ENCODE data around the gene MED15.
"Not testable (repeated sequence)": the region's sequence is repeated elsewhere in the genome, so short reads cannot be mapped to it uniquely, and the experiment has no call there.

MED15 gene

DNA sequence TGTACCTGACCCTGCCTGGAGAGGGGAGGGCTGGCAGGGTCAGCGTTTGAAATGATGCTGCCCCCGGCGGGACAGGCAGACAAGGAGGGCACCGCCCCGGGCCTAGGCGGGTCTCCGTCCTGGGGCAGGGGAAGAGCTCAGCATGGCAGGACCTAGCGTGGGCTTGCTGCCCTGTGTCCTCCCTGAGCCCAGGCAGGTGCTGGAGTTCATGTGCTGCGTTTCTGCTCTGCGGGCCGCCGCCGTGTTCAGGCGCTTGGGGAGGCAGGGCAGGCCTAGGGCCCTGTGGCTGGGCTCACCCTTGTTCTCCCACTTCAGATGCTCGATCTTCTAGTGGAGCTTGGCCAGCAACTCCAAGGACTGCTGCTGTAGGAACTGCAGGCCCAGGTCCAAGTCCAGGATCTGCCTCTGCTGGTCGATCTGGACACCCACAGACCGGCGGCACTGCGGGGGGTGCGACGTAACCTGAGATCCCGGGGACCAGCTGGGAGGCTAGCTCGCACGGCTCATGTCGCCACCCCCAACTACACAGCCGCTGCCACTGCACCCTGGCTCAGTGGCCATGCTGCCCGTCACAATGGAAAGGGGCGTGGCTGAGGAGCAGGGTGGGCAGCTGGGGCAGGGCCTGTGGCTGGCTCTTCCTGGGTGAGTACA is 84.4 kb downstream of the MED15 start:
- Mint-ChIP-seq H3K4me3 (no peak overlapping the region), H3K27ac (peak overlapping the region in 1 of 2 donors; percentile 38), H3K9me3 (no peaks in the 10 kb centered on the region), H3K4me1 (peaks cover 17% of the 10 kb centered on the region), H3K27me3 (no peaks in the 10 kb centered on the region)
- DNase-seq = no peak
- no peak for ATAC-seq

DNA sequence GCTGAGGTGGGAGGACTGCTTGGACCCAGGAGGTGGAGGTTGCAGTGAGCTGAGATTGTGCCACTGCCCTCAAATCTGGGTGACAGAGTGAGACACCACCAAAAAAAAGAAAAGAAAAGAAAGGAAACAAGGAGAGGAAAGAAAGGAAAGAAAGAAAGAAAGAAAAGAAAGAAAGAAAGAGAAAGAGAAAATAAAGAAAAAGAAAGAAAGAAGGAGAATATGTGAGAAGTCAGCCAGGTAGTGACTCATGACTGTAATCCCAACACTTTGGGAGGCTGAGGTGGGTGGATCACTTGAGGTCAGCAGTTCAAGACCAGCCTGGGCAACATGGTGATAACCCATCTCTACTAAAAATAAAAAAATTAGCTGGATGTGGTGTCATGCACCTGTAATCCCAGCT is 86.6 kb downstream of the MED15 start:
- DNase-seq, H3K4me3 Mint-ChIP-seq, H3K27ac Mint-ChIP-seq: not testable (repeated sequence)

DNA sequence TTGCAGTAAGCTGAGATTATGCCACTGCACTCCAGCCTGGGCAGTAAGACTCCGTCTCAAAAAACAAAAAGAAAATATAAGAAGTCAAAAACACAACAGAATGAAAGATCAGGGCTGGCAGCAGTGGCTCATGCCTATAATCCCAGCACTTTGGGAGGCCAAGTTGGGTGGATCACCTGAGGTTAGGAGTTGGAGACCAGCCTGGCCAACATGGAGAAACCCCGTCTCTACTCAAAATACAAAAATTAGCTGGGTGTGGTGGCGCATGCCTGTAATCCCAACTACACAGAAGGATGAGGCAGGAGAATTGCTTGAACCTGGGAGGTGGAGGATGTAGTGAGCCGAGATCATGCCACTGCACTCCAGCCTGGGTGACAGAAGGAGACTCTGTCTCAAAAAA is 87.1 kb downstream of the MED15 start:
- H3K4me1 Mint-ChIP-seq = peaks cover 17% of the 10 kb centered on the region
- H3K4me3 Mint-ChIP-seq, DNase-seq, H3K27me3 Mint-ChIP-seq, H3K9me3 Mint-ChIP-seq, ATAC-seq: not testable (repeated sequence)
- peak overlapping the region in 1 of 2 donors; percentile 58 for H3K27ac Mint-ChIP-seq

More for the DNA sequence above, 86.6 kb downstream of the MED15 start:
- peaks cover 17% of the 10 kb centered on the region for H3K4me1 Mint-ChIP-seq
- not testable (repeated sequence) for H3K9me3 Mint-ChIP-seq, ATAC-seq, H3K27me3 Mint-ChIP-seq

DNA sequence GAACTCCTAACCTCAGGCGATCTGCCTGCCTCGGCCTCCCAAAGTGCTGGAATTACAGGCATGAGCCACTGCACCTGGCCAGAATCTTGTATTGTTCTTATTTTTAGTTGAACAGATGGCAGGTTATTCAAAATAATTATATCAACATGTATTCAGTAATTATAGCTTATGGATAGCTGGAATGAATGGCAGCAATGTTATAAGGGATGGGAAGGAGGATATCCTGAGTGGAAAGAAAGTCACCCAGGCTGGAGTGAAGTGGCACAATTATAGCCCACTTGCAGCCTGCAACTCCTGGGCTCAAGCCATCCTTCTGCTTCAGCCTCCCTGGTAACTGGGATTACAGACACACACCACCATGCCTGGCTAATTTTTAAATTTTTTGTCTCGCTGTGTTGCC is 88.1 kb downstream of the MED15 start:
- no peak for ATAC-seq

DNA sequence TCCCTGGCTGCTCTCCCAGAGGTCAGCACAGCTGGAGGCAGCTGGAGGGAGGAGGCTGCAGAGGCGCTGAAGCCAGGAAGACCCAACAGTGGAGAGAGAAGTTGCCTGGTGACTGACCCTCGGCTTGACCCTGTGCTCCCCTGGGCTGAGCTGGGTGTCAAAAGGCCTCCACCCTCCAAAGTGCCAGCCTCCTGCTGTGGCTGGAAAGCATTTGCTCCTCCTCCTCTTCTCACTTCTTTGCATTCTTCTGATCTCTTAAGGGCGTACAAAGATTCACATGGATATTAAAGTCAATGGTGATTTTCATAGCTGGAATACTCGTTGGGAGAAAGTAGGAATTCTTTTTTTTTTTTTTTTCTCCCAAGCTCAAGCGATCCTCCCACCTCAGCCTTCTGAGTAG is 91.7 kb downstream of the MED15 start:
- no peaks in the 10 kb centered on the region for H3K9me3 Mint-ChIP-seq
- ATAC-seq (no peak), DNase-seq (no peak)
- peaks cover 3% of the 10 kb centered on the region for H3K4me1 Mint-ChIP-seq
- no peak overlapping the region for H3K27ac Mint-ChIP-seq
- H3K27me3 Mint-ChIP-seq = no peaks in the 10 kb centered on the region
- no peak overlapping the region for H3K4me3 Mint-ChIP-seq

More for the DNA sequence above, 88.1 kb downstream of the MED15 start:
- Mint-ChIP-seq H3K4me3 (no peak overlapping the region), H3K27ac (no peak overlapping the region), H3K4me1 (peaks cover 17% of the 10 kb centered on the region), H3K9me3 (no peaks in the 10 kb centered on the region), H3K27me3 (no peaks in the 10 kb centered on the region)
- DNase-seq = no peak

DNA sequence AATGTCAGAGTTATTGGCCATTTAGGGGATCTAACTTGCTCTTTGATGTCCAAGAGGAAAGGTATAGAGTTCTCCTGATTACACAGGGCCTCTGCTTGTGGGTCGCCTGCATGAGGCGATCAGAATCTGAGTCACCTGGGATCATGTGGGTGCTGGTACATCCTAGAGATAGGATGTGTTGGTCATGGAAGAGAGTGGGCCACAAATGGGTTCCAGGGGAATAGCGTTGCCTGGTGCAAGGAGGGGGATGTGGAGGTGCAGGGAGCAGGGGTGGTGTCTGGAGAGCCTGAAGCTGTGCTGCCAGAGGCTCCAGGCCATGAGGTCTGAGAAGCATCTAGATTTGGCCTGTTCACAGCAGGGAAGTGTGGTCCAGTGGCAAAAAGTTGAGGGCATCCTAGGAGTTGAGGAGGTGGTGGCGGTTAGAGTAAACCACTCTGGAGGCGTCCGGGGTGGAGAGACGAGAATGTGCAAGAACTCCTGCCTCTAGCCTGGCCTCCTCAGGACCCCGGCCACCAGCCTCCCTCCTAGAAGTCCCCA is 92.8 kb downstream of the MED15 start:
- DNase-seq (no peak), ATAC-seq (no peak)
- Mint-ChIP-seq H3K27ac (no peak overlapping the region), H3K9me3 (no peaks in the 10 kb centered on the region), H3K4me3 (no peak overlapping the region), H3K27me3 (no peaks in the 10 kb centered on the region), H3K4me1 (peaks cover 7% of the 10 kb centered on the region)

DNA sequence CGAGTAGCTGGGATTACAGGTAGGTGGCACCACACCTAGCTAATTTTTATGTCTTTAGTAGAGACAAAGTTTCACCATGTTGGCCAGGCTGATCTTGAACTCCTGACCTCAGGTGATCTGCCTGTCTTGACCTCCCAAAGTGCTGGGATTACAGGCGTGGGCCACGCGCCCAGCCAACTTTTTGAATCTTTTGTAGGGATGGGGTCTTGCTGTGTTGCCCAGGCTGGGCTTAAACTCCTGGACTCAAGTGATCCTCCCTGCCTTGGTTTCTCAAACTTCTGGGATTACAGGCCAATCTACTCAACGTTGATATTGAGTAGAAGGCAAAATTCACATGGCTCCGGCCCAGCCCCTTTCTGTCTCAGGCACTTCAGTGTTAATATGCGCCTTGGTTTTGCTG is 93.9 kb downstream of the MED15 start:
- Mint-ChIP-seq H3K9me3 (no peaks in the 10 kb centered on the region), H3K4me1 (peaks cover 18% of the 10 kb centered on the region), H3K27ac (no peak overlapping the region), H3K4me3 (no peak overlapping the region), H3K27me3 (no peaks in the 10 kb centered on the region)
- no peak for DNase-seq
- no peak for ATAC-seq

DNA sequence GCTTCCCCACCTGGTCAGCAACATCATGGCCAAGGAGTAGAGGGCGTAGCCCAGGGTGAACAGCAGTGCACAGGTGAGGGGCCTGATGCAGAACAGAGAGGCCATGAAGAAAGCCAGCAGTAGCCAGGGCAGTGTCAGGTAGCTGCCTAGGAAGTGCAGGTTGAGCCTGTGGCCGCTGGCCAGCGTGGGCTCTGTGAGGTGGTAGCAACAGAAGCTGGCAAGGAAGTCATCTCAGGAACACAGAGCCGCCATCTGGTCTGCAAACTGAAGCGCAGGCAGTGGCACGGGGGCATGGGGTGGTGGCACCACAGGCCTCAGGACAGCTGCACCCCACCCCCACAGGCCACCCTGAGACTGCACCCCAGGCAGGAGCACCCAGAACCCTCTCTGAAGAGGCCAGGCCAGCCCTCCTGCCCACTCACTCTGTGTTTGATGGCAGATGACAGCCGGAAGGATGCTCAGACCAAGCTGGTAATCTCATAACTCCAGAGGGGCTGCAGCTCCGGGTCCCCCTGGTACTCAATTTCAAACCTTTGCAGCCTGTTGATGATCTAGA is 95.3 kb downstream of the MED15 start:
- Mint-ChIP-seq H3K4me1 (peaks cover 32% of the 10 kb centered on the region), H3K9me3 (no peaks in the 10 kb centered on the region), H3K27me3 (no peaks in the 10 kb centered on the region), H3K27ac (no peak overlapping the region), H3K4me3 (no peak overlapping the region)
- ATAC-seq = no peak
- no peak for DNase-seq

DNA sequence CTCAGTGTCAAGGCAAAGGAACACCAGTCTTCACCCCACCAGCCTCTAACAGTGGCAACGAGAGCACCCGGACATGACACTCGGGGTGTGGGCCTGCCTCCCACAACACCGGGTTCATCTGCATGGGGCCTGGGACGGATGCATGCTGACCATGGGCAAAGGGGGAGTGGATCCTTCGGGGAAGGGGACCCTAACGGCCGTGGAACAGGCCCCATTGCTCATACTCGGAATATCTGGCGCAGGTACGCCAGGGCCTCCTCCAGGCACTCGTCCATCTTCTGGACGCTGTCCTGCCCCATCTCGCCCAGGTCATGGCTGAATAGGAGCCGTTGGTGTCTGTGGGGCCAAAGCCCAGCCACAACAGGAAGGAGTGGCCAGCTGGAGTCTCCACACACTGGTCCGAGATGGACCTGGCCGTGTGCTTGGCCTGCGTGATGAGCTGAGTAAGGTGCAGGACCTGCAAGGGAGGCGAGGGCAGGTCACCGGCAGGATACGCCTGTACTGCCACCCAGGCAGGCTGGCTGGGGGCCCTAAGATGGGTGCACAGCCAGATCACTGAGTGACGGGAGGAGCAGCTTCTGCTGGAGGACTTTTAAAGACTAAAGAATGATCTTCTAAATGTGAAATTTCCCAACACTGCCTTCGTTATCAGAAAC is 96.8 kb downstream of the MED15 start:
- ATAC-seq (no peak), DNase-seq (no peak)
- Mint-ChIP-seq H3K4me3 (no peak overlapping the region), H3K27me3 (no peaks in the 10 kb centered on the region), H3K27ac (no peak overlapping the region), H3K4me1 (peaks cover 33% of the 10 kb centered on the region), H3K9me3 (no peaks in the 10 kb centered on the region)

DNA sequence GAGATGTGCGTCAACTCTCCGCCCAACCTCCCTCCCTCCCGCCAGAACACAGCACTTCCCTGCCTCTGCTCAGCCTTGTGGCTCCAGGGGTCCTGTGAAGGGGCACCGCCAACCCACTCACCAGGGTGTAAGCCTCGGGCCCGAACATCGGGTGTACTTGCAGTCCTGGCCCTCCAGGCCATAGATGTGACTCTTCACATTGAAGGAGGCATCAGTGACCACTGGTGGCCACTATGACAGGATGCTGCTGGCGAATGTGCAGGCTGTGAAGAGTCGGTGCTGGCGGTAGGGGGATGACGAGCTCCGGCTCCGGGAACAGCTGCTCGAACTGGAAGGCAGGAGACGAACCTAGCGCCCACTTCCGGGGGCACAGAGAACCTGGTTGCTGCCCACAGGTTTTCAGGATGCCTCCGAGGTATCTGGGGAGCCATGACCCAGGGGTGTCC is 97.4 kb downstream of the MED15 start:
- DNase-seq = no peak
- H3K9me3 Mint-ChIP-seq = no peaks in the 10 kb centered on the region
- H3K27ac Mint-ChIP-seq = peak overlapping the region in 1 of 2 donors; percentile 66
- H3K4me1 Mint-ChIP-seq = peaks cover 33% of the 10 kb centered on the region
- no peak for ATAC-seq
- H3K4me3 Mint-ChIP-seq = no peak overlapping the region
- no peaks in the 10 kb centered on the region for H3K27me3 Mint-ChIP-seq

DNA sequence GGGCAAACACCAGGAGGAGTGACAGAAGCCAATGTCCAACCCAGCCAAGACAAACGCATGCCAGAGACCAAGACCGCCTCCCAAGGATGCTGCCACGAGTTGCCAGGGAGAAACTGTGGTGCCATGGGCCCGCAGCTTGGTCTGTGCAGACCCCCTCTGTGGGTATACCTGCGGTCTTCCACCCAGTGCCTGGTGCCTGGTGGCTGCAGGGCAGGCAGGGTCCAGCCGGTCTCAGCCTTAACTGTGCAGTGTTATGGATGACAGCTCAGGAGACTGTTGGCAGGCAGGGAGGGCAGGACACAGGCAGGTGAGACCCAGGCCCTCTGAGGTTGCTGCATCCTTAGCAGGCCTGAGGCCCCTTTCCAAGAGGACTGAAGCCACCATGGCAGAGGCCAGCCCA is 97.9 kb downstream of the MED15 start:
- no peak for DNase-seq
- H3K27ac Mint-ChIP-seq = peak overlapping the region in 1 of 2 donors; percentile 66
- no peak for ATAC-seq
- H3K4me1 Mint-ChIP-seq = peaks cover 35% of the 10 kb centered on the region
- H3K9me3 Mint-ChIP-seq = no peaks in the 10 kb centered on the region
- no peaks in the 10 kb centered on the region for H3K27me3 Mint-ChIP-seq
- H3K4me3 Mint-ChIP-seq = no peak overlapping the region

DNA sequence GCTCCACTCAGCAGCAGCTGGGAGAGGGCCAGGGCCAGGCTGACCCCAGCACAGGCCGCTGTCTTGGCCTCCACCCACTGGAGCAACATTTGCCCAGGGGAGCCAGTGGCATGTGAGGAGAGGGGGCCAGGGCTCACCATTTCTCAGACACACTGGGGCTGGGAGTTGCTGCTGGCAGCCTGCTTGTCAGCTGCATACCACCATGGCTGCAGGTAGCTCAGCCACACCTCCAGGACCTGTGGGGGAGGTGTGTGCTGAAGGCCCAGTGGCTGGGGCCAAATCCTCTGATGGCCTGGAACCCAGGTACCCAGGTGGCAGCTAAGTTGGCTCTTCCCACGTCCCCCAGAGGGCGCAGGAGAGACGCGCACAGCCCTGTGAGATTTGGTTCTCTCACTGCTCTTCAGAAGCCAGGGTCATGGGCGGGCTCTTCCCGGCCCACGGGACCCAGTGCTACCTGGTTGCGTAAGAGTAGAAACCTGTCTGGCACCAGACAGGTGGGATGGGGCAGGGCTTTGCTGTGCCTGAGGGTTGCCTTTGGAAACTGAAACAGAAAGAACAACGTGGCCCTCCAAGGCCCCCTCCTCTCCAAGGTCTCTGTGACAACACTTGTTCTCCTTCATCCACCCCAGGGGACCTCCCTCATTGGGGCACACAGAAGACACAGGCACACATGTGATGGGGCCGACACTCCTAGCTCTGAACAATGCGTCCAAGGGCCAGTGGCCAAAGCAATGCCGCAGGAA is 98.8 kb downstream of the MED15 start:
- DNase-seq (peak; percentile 62 to 71), ATAC-seq (peak; percentile 91)
- Mint-ChIP-seq H3K27me3 (no peaks in the 10 kb centered on the region), H3K9me3 (no peaks in the 10 kb centered on the region), H3K27ac (peak overlapping the region in 1 of 2 donors; percentile 54), H3K4me3 (no peak overlapping the region), H3K4me1 (peaks cover 43% of the 10 kb centered on the region)

DNA sequence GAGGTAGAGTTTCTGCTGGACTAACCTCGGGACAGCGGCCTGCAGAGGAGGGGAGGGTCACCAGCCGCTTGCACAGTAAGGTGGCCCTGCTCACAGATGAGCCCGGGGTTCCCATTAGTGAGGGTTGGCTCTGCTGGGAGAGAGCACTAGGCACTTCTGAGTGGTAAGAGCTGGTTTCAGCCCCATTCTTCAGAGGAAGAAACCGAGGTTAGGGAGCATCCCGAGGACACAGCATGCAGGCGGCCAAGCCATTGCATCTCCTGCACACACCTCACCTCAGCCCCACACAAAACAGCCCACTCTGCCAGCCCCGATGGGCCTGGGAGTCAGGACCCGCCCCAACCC is 99.3 kb downstream of the MED15 start:
- H3K27ac Mint-ChIP-seq = no peak overlapping the region
- ATAC-seq = peak; percentile 6

DNA sequence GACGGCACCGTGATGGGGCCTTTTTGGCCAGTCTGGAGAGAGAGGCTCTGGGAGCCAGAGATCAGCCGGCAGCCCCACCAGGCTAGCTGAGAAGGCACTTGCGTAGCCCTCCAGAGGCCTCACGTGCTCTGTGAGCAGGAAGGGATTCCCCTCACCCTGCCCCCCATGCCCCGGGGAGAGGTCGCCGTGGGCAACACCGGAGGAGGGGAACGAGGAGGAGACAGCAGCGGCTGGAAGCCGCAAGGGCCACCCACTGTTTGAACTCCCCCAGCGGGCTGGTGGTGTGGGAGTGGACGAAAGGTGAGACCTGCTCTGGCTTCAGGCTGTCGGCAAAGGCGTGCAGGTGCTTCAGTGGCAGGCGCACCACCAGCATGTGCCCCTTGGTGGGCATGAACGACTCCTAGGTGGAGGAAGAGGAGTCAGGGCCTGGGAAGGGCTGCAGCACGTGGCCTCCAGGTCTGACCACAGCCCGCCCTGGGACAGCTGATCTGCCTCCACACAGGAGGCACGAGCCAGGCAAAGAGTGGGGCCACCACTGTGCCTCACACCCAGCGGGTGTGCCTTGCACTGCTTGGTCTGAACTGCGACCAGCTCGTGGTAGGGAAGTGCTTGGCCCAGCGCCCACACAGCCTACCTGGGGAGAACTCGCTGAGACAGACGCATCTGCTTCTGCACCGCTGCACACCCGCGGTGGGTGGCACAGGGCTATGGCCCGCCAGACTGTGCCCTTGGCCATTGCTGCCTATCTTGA is 99.9 kb downstream of the MED15 start:
- no peaks in the 10 kb centered on the region for H3K27me3 Mint-ChIP-seq
- H3K4me3 Mint-ChIP-seq = no peak overlapping the region
- H3K4me1 Mint-ChIP-seq = peaks cover 54% of the 10 kb centered on the region
- ATAC-seq (no peak), DNase-seq (no peak)
- H3K27ac Mint-ChIP-seq = no peak overlapping the region
- no peaks in the 10 kb centered on the region for H3K9me3 Mint-ChIP-seq

More for the DNA sequence above, 99.3 kb downstream of the MED15 start:
- H3K9me3 Mint-ChIP-seq = no peaks in the 10 kb centered on the region
- H3K4me3 Mint-ChIP-seq = no peak overlapping the region
- no peaks in the 10 kb centered on the region for H3K27me3 Mint-ChIP-seq
- peaks cover 49% of the 10 kb centered on the region for H3K4me1 Mint-ChIP-seq
- no peak for DNase-seq

DNA sequence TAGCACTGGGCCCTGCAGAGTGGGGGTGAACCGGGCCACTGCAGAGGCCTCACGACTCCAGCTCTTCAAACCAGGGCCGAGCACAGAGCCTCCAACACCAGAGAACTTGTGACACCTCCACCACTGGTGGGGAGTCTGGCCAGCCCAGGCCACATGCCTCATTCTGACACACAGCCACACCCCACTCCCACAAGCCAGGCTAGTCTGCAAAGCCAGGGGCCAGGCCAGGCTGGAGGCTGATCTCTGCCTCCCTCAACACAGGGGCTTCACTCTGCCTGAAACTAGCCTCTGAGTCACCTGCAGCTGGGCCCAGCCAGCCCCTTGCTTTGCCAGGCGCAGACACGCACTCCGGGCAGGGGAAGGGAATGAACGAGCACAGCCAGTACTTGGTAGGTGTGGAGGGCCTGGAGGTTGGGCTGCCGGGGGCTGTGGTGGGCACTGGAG is 102.9 kb downstream of the MED15 start:
- Mint-ChIP-seq H3K4me3 (no peak overlapping the region), H3K27me3 (no peaks in the 10 kb centered on the region), H3K27ac (no peak overlapping the region), H3K4me1 (peaks cover 53% of the 10 kb centered on the region), H3K9me3 (no peaks in the 10 kb centered on the region)
- DNase-seq (no peak), ATAC-seq (no peak)
